Brain pericyte (primary cell): ENCODE data around the gene SPDYE2B.
"Not testable (repeated sequence)": the region's sequence is repeated elsewhere in the genome, so short reads cannot be mapped to it uniquely, and the experiment has no call there.

Experiments
- DNase-seq: peaks from one replicate; pipeline ENCODE4 v3.0.0-alpha.2; 2012; ENCODE audit warnings: low read depth, low spot score

Gene SPDYE2B

GRCh38 chr7:102649924-102650323 is at the start of gene SPDYE2B:
TSS of gene SPDYE2B (plus strand) at chr7:102650319. CDS start at chr7:102652349, 2,030 bp downstream.
- DNase-seq, result not testable (repeated sequence)

DNA sequence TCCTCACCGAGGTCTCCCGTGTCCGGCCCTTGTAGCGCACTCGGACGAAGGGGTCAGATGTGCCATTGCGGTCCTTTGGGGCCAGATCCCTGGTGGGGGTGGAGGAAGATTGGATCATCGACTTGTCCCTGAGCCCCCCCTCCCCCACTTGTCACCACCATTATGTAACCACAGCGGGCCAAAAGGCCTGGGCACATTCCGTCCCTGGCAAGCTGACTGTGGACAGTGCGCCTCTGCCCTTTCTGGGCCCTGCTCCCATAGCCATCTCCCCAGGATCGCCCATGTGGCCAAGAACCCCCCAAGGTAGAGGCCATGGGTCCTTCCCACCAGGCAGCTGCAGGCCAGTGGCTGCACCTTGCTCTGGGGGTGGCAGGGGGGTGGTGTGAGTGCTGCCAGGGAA is 47.8 kb upstream of the SPDYE2B start:
- DNase-seq, result not testable (repeated sequence)

DNA sequence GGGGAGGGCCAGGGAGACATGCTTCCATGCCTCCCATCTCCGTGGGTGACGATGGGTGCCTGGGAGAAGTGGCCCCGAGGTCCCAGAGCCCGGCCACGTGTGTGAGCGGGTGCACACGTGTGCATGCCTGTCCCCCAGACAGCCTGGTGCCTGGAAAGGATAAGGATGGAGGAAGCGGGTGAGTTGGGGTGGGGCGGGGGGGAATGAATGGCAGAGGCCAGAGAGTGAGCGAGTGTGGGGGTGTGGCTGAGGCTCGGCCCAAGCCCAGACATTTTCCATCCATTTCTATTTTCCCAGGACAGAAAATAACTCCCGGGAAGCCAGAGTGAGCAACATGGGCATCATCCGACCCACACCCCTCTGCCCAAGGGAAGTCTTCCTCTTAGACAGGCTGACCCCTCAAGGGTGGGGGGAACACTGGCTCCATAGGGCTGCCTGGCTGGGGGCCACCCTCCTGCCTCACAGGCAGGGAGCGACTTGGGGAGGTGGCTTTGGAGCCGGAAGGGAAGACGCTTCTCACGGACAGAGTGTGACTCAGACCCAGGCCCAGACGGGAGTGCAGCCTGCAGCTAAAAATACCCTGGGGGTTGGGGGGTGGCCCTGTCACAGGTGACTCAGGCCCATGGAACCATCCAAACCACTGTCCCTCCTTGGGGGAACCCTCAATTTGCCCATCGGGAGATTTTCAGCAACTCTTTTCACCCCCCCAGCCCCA is 45.5 kb upstream of the SPDYE2B start:
- not testable (repeated sequence) for DNase-seq

DNA sequence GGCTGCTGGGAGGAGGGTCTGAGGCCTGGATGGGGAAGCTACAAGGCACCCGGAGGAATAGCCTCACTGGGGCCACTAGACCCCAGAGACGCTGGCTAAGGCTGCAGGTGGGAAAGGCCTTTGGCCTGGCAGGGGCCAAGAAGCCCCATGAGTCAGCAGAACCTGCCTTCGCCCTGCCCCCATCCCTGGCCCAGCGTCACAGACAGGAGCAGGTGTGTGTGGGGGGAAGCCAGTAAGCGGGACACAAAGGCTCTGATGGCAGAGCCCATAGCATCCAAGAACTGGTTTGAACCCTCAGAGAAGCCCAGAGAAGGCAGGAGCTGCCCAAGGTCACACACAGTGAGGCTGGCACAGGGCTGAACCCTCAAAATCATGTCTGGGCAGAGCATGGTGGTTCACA is 43.3 kb upstream of the SPDYE2B start:
- not testable (repeated sequence) for DNase-seq

DNA sequence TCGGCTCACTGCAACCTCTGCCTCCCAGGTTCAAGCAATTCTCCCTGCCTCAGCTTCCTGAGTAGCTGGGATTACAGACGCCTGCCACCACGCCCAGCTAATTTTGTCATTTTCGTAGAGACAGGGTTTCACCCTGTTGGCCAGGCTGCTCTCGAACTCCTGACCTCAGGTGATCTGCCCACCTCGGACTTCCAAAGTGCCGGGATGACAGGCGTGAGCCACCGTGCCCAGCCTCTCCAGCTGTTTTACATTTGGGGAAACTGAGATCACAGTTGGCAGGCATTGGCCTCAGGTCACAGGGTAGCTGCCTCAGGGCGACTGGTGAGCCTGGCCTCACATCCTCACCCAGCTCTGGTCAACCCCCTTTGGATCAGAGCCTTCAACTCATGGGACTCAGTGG is 40.4 kb upstream of the SPDYE2B start:
- not testable (repeated sequence) for DNase-seq

DNA sequence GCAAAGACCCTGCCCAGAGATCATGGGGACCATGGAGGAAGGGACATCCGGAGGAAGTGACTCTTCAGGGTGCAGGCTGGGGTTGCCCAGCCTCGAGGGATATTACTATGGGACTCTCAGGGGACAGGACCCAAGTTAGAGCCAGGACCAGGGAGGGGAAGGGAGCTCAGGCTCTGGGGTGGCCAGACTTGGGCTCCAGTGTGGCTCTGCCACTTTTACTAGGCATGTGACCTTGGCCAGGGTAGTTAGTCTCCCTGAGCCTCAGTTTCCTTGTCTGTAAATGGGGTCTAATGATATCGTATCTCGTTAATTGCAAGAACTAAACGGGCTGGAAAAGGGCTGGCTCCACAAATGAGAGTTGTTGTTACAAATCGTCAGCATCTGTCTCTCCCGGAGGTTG is 39.7 kb upstream of the SPDYE2B start:
- DNase-seq, result not testable (repeated sequence)

DNA sequence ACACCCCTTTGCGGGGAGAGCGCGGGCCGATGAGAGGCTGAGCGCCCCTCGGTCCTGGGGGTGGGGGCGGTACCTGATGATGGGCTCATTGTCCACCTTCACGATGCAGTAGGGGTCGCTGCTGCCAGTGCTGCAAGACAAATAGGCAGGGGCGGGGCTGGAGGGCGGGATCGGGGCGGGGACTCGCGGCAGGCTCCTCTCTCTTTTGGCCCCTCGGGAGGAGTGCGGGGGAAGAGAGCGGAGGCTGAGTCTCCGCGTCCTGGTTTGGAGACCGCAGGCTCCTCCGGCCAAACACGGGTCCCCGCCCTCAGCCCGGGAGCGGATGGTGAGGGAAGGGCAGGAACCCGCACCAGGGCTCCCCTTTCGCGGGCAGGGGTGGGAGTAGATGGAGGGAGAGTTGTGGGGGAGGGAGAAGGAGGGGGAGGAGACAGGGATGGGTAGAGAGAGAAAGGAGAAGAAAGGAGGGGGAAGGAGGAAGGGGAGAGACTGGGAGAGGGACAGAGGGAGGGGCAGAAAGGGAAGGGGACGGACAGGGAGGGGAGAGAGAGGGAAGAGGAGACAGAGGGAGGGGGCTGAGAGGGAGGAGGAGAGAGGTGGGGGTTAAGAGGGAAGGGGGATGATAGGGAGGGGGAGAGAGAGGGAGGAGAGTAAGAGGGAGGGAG is 39.0 kb upstream of the SPDYE2B start:
- DNase-seq, result not testable (repeated sequence)

DNA sequence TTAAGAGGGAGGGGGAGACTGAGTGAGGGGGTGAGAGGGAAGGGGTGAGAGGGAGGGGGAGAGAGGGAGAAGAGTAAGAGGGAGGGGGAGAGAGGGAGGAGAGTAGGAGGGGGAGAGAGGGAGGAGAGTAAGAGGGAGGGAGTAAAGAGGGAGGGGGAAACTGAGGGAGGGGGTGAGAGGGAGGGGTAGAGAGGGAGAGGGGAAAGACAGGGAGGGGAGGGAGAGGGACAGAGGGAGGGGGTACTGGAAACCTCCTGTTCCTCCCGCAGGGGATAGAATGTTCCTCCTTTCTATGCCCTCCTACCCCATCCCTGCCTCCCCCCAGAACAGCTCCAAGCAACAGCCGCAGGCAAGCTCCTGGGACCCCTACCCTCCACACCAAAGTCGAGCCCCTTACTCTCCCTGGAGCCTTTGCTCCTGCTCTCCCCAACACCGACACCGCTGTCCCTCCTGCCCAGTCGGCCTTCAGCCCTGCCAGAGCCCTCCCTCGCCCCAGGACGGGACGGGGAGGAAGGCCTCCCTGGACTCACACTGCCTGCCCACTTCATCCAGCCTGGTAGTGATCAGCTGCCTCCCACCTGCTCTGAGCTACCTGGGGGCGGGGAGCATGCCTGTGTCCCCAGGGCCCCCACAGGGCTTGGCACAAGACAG is 38.3 kb upstream of the SPDYE2B start:
- DNase-seq, result not testable (repeated sequence)

DNA sequence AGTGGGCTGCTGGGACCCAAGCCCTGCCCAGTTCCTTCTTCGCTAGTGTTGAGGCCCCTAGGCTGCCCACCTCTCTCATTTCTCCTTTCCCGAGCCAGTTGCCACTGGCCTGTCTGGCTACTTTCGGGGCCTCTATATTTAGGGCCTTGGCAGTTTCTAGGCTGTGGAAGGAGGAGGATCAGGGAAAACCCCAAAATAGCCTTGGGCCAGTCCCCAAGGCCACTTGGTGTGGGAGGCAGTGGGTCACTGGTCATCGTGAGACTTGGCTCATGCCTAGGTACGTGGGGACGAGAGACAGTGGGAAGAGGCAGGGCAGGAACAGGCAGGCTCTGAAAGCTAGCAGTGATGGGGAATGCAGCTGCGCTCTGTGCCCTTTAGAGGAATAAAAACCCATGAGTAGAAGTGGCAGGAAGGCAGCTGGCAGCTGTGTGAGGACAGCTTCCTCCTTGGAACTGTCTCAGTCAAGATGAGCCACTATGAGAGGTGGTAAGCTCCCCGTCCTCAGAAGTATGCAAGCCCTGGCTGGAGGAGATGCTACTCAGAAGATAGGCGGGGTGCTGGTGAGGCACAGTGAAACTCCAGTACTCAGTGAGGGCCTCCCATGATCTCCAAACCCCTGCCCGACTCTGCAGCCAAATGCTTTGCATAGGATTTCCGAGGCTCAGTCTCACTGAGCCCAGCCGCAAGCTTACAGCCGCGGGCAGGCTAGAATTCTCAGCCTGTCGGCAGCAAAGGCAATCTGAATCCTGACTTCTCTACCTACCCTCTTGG is 36.4 kb upstream of the SPDYE2B start:
- not testable (repeated sequence) for DNase-seq

- DNase-seq, result not testable (repeated sequence)
These were observed 35.8 kb upstream of the SPDYE2B start for GRCh38 chr7:102614346-102614697.

DNA sequence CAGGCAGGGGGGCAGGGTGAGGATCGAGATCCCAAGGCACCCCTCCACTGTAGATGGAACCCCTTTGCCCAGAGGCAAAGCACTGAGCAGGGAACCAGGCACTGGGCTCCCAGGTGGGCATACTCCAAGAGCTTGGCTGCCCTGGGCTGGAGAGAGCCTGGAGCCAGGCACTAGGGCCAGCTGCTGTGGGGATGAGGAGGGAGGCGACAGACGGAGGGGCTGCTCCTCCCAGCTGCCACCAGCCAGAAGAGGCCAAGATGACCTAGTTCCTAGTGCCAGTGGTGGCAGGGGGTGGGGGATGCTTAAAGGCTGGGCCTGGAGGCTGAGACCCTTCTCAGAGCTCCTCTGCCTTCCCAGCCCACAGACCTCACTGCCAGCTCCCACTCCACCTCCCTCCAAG is 35.2 kb upstream of the SPDYE2B start:
- DNase-seq, result not testable (repeated sequence)

- DNase-seq, result not testable (repeated sequence)
These were observed 34.2 kb upstream of the SPDYE2B start for GRCh38 chr7:102615930-102616329.

GRCh38 chr7:102616507-102617125 is 33.5 kb upstream of the SPDYE2B start, which contains the start of gene RASA4:
TSS of gene RASA4 (minus strand) at chr7:102616756. CDS start at chr7:102616689, 67 bp downstream.
- not testable (repeated sequence) for DNase-seq

- DNase-seq, result not testable (repeated sequence)
These were observed 32.0 kb upstream of the SPDYE2B start for GRCh38 chr7:102618122-102618521.

DNA sequence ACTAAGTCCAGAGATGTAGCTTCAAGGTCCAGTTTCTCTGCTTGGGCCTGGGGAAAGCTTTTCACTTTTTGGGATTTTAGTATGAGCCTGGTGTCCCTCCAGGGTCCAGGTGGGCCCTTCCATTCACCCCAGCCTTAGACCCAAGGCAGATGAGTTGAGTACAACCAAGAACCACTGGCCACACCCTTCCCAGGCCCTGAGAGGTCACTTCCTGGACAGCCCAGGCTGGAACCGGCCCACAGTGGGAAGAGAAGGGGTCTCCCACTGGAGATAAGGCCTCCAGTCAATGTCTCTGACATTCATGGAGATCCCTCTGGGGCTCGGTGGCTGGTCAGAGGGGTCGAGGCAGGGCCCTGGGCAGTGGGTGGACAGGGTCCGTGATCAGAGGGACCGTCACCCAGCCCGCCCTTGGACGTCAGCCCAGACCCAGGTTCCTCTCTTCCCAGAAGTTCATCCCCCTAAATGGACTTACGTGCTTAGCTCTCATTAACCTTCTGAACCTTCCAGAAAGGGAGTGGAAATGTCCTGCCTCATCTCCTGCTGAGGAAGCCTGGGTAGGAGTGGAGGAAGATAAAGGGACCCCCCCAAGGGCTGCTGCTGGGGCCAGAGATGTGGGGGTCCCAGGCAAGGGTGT is 22.7 kb upstream of the SPDYE2B start:
- DNase-seq, result not testable (repeated sequence)

- not testable (repeated sequence) for DNase-seq
These were observed 19.5 kb upstream of the SPDYE2B start for GRCh38 chr7:102630622-102631021.

- not testable (repeated sequence) for DNase-seq
These were observed 15.8 kb upstream of the SPDYE2B start for GRCh38 chr7:102634299-102634698.

DNA sequence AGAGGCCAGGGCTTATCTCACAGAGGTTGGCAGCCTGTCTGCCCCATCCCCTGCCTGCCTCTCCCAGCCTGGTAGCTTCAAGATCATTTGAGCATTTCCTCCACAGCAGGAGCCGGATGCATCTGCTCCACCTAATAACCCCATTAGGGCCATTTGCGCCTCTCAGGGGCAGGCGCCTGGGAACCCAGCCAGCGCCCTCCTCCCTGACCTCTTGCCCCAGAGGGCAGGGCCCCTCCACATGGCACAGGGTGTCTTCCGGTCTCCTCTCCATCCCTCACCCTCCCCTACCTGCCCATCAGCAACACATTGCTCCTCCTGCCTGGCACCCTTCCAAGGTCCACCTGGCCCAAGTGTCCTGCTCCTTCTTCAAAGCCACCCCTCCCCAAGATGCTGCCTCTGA is 14.8 kb upstream of the SPDYE2B start:
- DNase-seq, result not testable (repeated sequence)

GRCh38 chr7:102636956-102637355 is 13.2 kb upstream of the SPDYE2B start:
- not testable (repeated sequence) for DNase-seq

DNA sequence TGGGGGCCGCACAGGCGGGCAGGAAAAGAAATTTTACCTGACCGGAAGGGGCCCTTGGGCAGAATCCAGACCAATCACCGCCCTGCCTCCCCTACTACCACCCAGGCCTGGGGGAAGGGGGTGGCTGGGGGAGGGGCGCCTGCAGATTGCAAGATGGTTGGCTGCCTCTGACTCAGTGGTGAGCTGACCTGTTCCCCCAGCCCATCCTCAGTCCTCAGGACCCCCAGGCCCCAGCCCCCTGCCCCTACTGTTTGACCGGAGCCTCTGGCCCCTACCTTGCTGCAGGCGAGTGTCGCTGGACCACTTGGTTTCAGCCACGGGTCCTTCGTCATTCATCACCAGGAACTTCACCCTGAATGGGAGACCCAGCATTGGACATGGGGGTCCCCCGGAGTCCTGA is 11.3 kb upstream of the SPDYE2B start:
- not testable (repeated sequence) for DNase-seq

GRCh38 chr7:102642691-102643090 is 7.4 kb upstream of the SPDYE2B start, which contains the start of gene UPK3BL1:
TSS of gene UPK3BL1 (minus strand) at chr7:102642791. CDS start at chr7:102642741, 50 bp downstream.
- not testable (repeated sequence) for DNase-seq
